ENCODE results near the gene CNR1. TPM values are rescaled to one million over a fixed set of nuclear protein-coding genes. Genes with fewer than 3 reads are reported as not detected.

CNR1 gene
- polyA plus RNA-seq, 1 of the 3 experiments (the other 2 are of a cell fraction): not detected

GRCh38 chr6:88114838-88115237 is 51.3 kb downstream of the CNR1 start:
- 3% methylated on average over 2 of the region's 2 CpGs for WGBS (ENCODE audit: low lambda C conversion rate)
- Histone ChIP-seq H3K9ac (no peak overlapping the region), H3K27ac (ENCODE audit: low read depth in 2 of 2, low read length in 1 of 2) (no peak overlapping the region), H3K9me3 (no peaks in the 10 kb centered on the region), H3K27me3 (ENCODE audit: insufficient read depth) (no peaks in the 10 kb centered on the region), H3K4me3 (ENCODE audit: low read depth in 2 of 2, low read length in 1 of 2) (no peak overlapping the region), H3K36me3 (replicated peaks in 1 of 2; ENCODE audit: control insufficient read depth in 1 of 2, insufficient read depth in 2 of 2, low read length in 1 of 2) (no peaks in the 10 kb centered on the region), H4K20me1 (ENCODE audit: insufficient read depth) (no peaks in the 10 kb centered on the region), H3K4me2 (no peak overlapping the region), H3F3A (replicated peaks; ENCODE audit: insufficient read depth) (no peaks in the 10 kb centered on the region), H2AFZ (ENCODE audit: low read depth) (no peak overlapping the region), H3K4me1 (ENCODE audit: control insufficient read depth in 1 of 2, insufficient read depth in 2 of 2, low read depth in 1 of 2, low read length in 1 of 2) (no peaks in the 10 kb centered on the region), H3K79me2 (ENCODE audit: insufficient read depth) (no peaks in the 10 kb centered on the region), H3K9me2 (no peaks in the 10 kb centered on the region)
- ChIA-PET CTCF (no interaction called here), POLR2A (no interaction called here)
- no peak for DNase-seq
- TF ChIP-seq CHD2 (IDR thresholded peaks at IDR 0.05; ENCODE audit: low read length, partially characterized antibody) (no peak), FOSL2 (IDR thresholded peaks at IDR 0.05; ENCODE audit: borderline replicate concordance, low read depth) (no peak), RCOR1 (IDR thresholded peaks at IDR 0.05; ENCODE audit: low read length) (no peak)

DNA sequence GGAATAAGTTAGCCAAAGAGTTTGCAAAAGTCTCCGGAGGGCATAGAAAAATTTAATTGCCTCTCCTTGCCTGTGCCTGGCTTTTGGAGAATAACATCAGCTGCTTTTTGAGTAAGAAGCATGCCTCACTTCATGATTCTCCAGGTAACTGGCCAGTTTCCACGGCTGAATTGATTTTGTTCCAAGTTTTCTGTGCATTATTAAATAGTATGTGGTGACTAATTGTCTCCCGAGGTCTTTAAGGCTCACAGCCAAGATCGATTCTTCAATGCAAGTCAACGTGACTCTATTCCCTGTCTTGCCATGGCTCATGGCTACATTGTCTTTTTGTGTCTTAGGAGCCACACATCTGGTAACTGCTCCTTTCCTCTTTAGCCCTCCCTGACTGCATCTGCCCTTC is 54.2 kb downstream of the CNR1 start:
- CTCF ChIA-PET: no interaction called here
- 6% methylated on average over 5 of the region's 5 CpGs for WGBS (ENCODE audit: low lambda C conversion rate)
- no peaks in the 10 kb centered on the region for H3K9me2 ChIP-seq

More for the DNA sequence above, 54.2 kb downstream of the CNR1 start:
- Histone ChIP-seq H3K79me2 (ENCODE audit: insufficient read depth) (no peaks in the 10 kb centered on the region), H3K9ac (no peak overlapping the region), H2AFZ (ENCODE audit: low read depth) (no peak overlapping the region), H3F3A (replicated peaks; ENCODE audit: insufficient read depth) (no peaks in the 10 kb centered on the region), H3K4me1 (ENCODE audit: control insufficient read depth in 1 of 2, insufficient read depth in 2 of 2, low read depth in 1 of 2, low read length in 1 of 2) (no peaks in the 10 kb centered on the region), H3K4me3 (ENCODE audit: low read depth in 2 of 2, low read length in 1 of 2) (no peak overlapping the region), H3K27me3 (ENCODE audit: insufficient read depth) (no peaks in the 10 kb centered on the region), H3K36me3 (replicated peaks in 1 of 2; ENCODE audit: control insufficient read depth in 1 of 2, insufficient read depth in 2 of 2, low read length in 1 of 2) (no peaks in the 10 kb centered on the region), H4K20me1 (ENCODE audit: insufficient read depth) (no peaks in the 10 kb centered on the region), H3K4me2 (no peak overlapping the region), H3K27ac (ENCODE audit: low read depth in 2 of 2, low read length in 1 of 2) (no peak overlapping the region), H3K9me3 (no peaks in the 10 kb centered on the region)
- TF ChIP-seq NFIC (IDR thresholded peaks at IDR 0.05; ENCODE audit: borderline replicate concordance) (no peak), TCF12 (IDR thresholded peaks at IDR 0.05) (no peak), FOXM1 (IDR thresholded peaks at IDR 0.05; ENCODE audit: low read depth) (no peak), YY1 (IDR thresholded peaks at IDR 0.05; ENCODE audit: low read depth) (no peak), SMC3 (IDR thresholded peaks at IDR 0.05; ENCODE audit: low read depth, low read length) (no peak), EP300 (IDR thresholded peaks at IDR 0.05; ENCODE audit: borderline replicate concordance in 1 of 2, low read depth in 1 of 2, low read length in 1 of 2) (no peak), FOXJ3 (CRISPR knock-in tag; IDR thresholded peaks at IDR 0.05) (no peak), RAD21 (IDR thresholded peaks at IDR 0.05; ENCODE audit: low read length) (no peak), GATA2 (CRISPR knock-in tag; IDR thresholded peaks at IDR 0.05) (no peak), CHD2 (IDR thresholded peaks at IDR 0.05; ENCODE audit: low read length, partially characterized antibody) (no peak), RFX5 (IDR thresholded peaks at IDR 0.05; ENCODE audit: low read length) (no peak), PBX3 (IDR thresholded peaks at IDR 0.05) (no peak), MEF2A (IDR thresholded peaks at IDR 0.05; ENCODE audit: borderline replicate concordance, low read depth) (no peak), CTCF (IDR thresholded peaks at IDR 0.05) (no peak), EZH2phosphoT487 (IDR thresholded peaks at IDR 0.05; ENCODE audit: borderline replicate concordance, low read depth) (no peak), SIN3A (IDR thresholded peaks at IDR 0.05; ENCODE audit: borderline replicate concordance, low read depth, low read length) (no peak)
- TF ChIP-seq, protein P1, sequence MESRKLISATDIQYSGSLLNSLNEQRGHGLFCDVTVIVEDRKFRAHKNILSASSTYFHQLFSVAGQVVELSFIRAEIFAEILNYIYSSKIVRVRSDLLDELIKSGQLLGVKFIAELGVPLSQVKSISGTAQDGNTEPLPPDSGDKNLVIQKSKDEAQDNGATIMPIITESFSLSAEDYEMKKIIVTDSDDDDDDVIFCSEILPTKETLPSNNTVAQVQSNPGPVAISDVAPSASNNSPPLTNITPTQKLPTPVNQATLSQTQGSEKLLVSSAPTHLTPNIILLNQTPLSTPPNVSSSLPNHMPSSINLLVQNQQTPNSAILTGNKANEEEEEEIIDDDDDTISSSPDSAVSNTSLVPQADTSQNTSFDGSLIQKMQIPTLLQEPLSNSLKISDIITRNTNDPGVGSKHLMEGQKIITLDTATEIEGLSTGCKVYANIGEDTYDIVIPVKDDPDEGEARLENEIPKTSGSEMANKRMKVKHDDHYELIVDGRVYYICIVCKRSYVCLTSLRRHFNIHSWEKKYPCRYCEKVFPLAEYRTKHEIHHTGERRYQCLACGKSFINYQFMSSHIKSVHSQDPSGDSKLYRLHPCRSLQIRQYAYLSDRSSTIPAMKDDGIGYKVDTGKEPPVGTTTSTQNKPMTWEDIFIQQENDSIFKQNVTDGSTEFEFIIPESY (IDR thresholded peaks at IDR 0.05; ENCODE audit: borderline replicate concordance, low read depth): no peak
- TF ChIP-seq, protein P2, sequence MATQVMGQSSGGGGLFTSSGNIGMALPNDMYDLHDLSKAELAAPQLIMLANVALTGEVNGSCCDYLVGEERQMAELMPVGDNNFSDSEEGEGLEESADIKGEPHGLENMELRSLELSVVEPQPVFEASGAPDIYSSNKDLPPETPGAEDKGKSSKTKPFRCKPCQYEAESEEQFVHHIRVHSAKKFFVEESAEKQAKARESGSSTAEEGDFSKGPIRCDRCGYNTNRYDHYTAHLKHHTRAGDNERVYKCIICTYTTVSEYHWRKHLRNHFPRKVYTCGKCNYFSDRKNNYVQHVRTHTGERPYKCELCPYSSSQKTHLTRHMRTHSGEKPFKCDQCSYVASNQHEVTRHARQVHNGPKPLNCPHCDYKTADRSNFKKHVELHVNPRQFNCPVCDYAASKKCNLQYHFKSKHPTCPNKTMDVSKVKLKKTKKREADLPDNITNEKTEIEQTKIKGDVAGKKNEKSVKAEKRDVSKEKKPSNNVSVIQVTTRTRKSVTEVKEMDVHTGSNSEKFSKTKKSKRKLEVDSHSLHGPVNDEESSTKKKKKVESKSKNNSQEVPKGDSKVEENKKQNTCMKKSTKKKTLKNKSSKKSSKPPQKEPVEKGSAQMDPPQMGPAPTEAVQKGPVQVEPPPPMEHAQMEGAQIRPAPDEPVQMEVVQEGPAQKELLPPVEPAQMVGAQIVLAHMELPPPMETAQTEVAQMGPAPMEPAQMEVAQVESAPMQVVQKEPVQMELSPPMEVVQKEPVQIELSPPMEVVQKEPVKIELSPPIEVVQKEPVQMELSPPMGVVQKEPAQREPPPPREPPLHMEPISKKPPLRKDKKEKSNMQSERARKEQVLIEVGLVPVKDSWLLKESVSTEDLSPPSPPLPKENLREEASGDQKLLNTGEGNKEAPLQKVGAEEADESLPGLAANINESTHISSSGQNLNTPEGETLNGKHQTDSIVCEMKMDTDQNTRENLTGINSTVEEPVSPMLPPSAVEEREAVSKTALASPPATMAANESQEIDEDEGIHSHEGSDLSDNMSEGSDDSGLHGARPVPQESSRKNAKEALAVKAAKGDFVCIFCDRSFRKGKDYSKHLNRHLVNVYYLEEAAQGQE (IDR thresholded peaks at IDR 0.05; ENCODE audit: low read depth, low read length): no peak
- no peak for DNase-seq
- POLR2A ChIA-PET: no interaction called here

Data from SK-N-SH (cell line).